ENCODE measurements around the gene MRPL36.
"Not testable (repeated sequence)": the region's sequence is repeated elsewhere in the genome, so short reads cannot be mapped to it uniquely, and the experiment has no call there.

The MRPL36 gene

GRCh38 chr5:1815071-1815786 lies 15.6 kb upstream of the MRPL36 start:
- no peak for DNase-seq (ENCODE audit: low read depth)

- no peak for DNase-seq (ENCODE audit: low read depth)
These were observed 14.8 kb upstream of the MRPL36 start for GRCh38 chr5:1814183-1815020.

GRCh38 chr5:1810581-1811101 lies 11.0 kb upstream of the MRPL36 start:
- no peak for DNase-seq (ENCODE audit: low read depth)

- DNase-seq (ENCODE audit: low read depth): no peak
These were observed 9.9 kb upstream of the MRPL36 start for GRCh38 chr5:1809416-1810035.

- DNase-seq (ENCODE audit: low read depth): no peak
These were observed 8.8 kb upstream of the MRPL36 start for GRCh38 chr5:1808439-1808838.

GRCh38 chr5:1807451-1808185 lies 8.0 kb upstream of the MRPL36 start:
- DNase-seq (ENCODE audit: low read depth): no peak

GRCh38 chr5:1806974-1807373 lies 7.3 kb upstream of the MRPL36 start:
- no peak for DNase-seq (ENCODE audit: low read depth)

- no peak for DNase-seq (ENCODE audit: low read depth)
These were observed 6.6 kb upstream of the MRPL36 start for GRCh38 chr5:1806199-1806598.

GRCh38 chr5:1805736-1806135 lies 6.1 kb upstream of the MRPL36 start:
- DNase-seq (ENCODE audit: low read depth): no peak

GRCh38 chr5:1805326-1805725 lies 5.7 kb upstream of the MRPL36 start:
- DNase-seq (ENCODE audit: low read depth): no peak

GRCh38 chr5:1804001-1804690 lies 4.5 kb upstream of the MRPL36 start:
- DNase-seq (ENCODE audit: low read depth): no peak

- no peak for DNase-seq (ENCODE audit: low read depth)
These were observed 3.6 kb upstream of the MRPL36 start for GRCh38 chr5:1803192-1803591.

GRCh38 chr5:1801967-1802295 lies 2.3 kb upstream of the MRPL36 start:
- DNase-seq (ENCODE audit: low read depth): no peak

- no peak for DNase-seq (ENCODE audit: low read depth)
These were observed 1.8 kb upstream of the MRPL36 start, which contains the start of gene NDUFS6 for GRCh38 chr5:1801222-1801966. Gene NDUFS6 (plus strand): TSS chr5:1801407. CDS start chr5:1801418, 11 bp downstream.

- DNase-seq (ENCODE audit: low read depth): no peak
These were observed 1.0 kb upstream of the MRPL36 start for GRCh38 chr5:1800472-1801221.

GRCh38 chr5:1799110-1799601 lies 481 bp downstream of the MRPL36 start:
- DNase-seq (ENCODE audit: low read depth): no peak

- DNase-seq (ENCODE audit: low read depth): not testable (repeated sequence)
These were observed 1.0 kb downstream of the MRPL36 start for GRCh38 chr5:1798589-1798988.

GRCh38 chr5:1797855-1798254 lies 1.8 kb downstream of the MRPL36 start:
- DNase-seq (ENCODE audit: low read depth): no peak

- DNase-seq (ENCODE audit: low read depth): no peak
These were observed 2.4 kb downstream of the MRPL36 start for GRCh38 chr5:1797103-1797800.
